Effector memory CD8-positive, alpha-beta T cell (primary cell): ENCODE measurements around the gene GALNTL6.

Experiments
- ATAC-seq: fragments of 150-1000 bp; cut with Tn5 transposase; replicated peaks from 2 replicates; pipeline ENCODE4 v1.10.0; 2021; ENCODE audit warnings: mild to moderate bottlenecking, moderate library complexity
- DNase-seq, 3 experiments: peaks; one replicate each; pipeline ENCODE4 v3.0.0; 2021
- H3K27ac Mint-ChIP-seq, 2 donors: one replicate each; pipeline ENCODE4 v1.8.0; 2022; ENCODE audit warnings: mild to moderate bottlenecking in 2 of 2, mixed read lengths in 2 of 2, moderate library complexity in 2 of 2
- H3K27me3 Mint-ChIP-seq, 2 donors: one replicate each; pipeline ENCODE4 v1.8.0; 2022; ENCODE audit warnings: mixed read lengths in 2 of 2
- H3K36me3 Mint-ChIP-seq: one replicate; pipeline ENCODE4 v1.8.0; 2022; ENCODE audit warnings: mild to moderate bottlenecking, moderate library complexity, mixed read lengths; ENCODE audit not compliant: insufficient read depth
- H3K4me1 Mint-ChIP-seq, 2 donors: one replicate each; pipeline ENCODE4 v1.8.0; 2022; ENCODE audit warnings: low read depth in 2 of 2, mixed read lengths in 2 of 2
- H3K4me3 Mint-ChIP-seq, 2 donors: one replicate each; pipeline ENCODE4 v1.8.0; 2022; ENCODE audit warnings: mild to moderate bottlenecking in 2 of 2, mixed read lengths in 2 of 2, moderate library complexity in 2 of 2
- H3K9me3 Mint-ChIP-seq, 2 donors: one replicate each; pipeline ENCODE4 v1.8.0; 2022; ENCODE audit warnings: mixed read lengths in 2 of 2

GALNTL6 gene

GRCh38 chr4:172815499-172816164 is 1002.4 kb downstream of the GALNTL6 start:
- DNase-seq (no peak), ATAC-seq (no peak)
- Mint-ChIP-seq H3K27me3 (no peaks in the 10 kb centered on the region), H3K4me1 (peaks cover 0 to 3% of the 10 kb centered on the region in 2 donors), H3K9me3 (no peaks in the 10 kb centered on the region), H3K27ac (no peak overlapping the region), H3K4me3 (no peak overlapping the region), H3K36me3 (no peaks in the 10 kb centered on the region)

GRCh38 chr4:172818901-172819300 is 1005.7 kb downstream of the GALNTL6 start:
- Mint-ChIP-seq H3K27ac (no peak overlapping the region), H3K9me3 (peaks cover 0 to 2% of the 10 kb centered on the region in 2 donors)

GRCh38 chr4:172819353-172819752 is 1006.1 kb downstream of the GALNTL6 start:
- Mint-ChIP-seq H3K4me3 (no peak overlapping the region), H3K36me3 (no peaks in the 10 kb centered on the region), H3K27ac (no peak overlapping the region), H3K4me1 (no peaks in the 10 kb centered on the region), H3K9me3 (peaks cover 0 to 2% of the 10 kb centered on the region in 2 donors), H3K27me3 (no peaks in the 10 kb centered on the region)
- ATAC-seq = no peak
- DNase-seq = no peak

More at GRCh38 chr4:172818901-172819300, 1005.7 kb downstream of the GALNTL6 start:
- H3K27me3 Mint-ChIP-seq = no peaks in the 10 kb centered on the region
- no peak for DNase-seq
- no peak overlapping the region for H3K4me3 Mint-ChIP-seq
- ATAC-seq = no peak
- no peaks in the 10 kb centered on the region for H3K4me1 Mint-ChIP-seq
- no peaks in the 10 kb centered on the region for H3K36me3 Mint-ChIP-seq

GRCh38 chr4:172822331-172822730 is 1009.1 kb downstream of the GALNTL6 start:
- no peak for DNase-seq
- no peak for ATAC-seq
- Mint-ChIP-seq H3K27me3 (no peaks in the 10 kb centered on the region), H3K27ac (no peak overlapping the region), H3K9me3 (peaks cover 0 to 2% of the 10 kb centered on the region in 2 donors), H3K36me3 (no peaks in the 10 kb centered on the region), H3K4me1 (no peaks in the 10 kb centered on the region), H3K4me3 (no peak overlapping the region)

GRCh38 chr4:172826346-172826745 is 1013.1 kb downstream of the GALNTL6 start:
- ATAC-seq = no peak
- Mint-ChIP-seq H3K27ac (no peak overlapping the region), H3K4me3 (no peak overlapping the region), H3K27me3 (no peaks in the 10 kb centered on the region), H3K36me3 (no peaks in the 10 kb centered on the region), H3K4me1 (no peaks in the 10 kb centered on the region), H3K9me3 (peaks cover 0 to 2% of the 10 kb centered on the region in 2 donors)
- DNase-seq = no peak

- no peak overlapping the region for H3K27ac Mint-ChIP-seq
- ATAC-seq (no peak), DNase-seq (no peak)
- no peaks in the 10 kb centered on the region for H3K4me1 Mint-ChIP-seq
- H3K4me3 Mint-ChIP-seq = no peak overlapping the region
- H3K36me3 Mint-ChIP-seq = no peaks in the 10 kb centered on the region
- H3K27me3 Mint-ChIP-seq = no peaks in the 10 kb centered on the region
- H3K9me3 Mint-ChIP-seq = peaks cover 0 to 2% of the 10 kb centered on the region in 2 donors
Observed at GRCh38 chr4:172826861-172827260, 1013.7 kb downstream of the GALNTL6 start.

GRCh38 chr4:172830295-172830764 is 1017.1 kb downstream of the GALNTL6 start:
- ATAC-seq (no peak), DNase-seq (no peak)
- Mint-ChIP-seq H3K27ac (no peak overlapping the region), H3K4me1 (no peaks in the 10 kb centered on the region), H3K27me3 (no peaks in the 10 kb centered on the region), H3K36me3 (no peaks in the 10 kb centered on the region), H3K9me3 (no peaks in the 10 kb centered on the region), H3K4me3 (no peak overlapping the region)

GRCh38 chr4:172836661-172837060 is 1023.5 kb downstream of the GALNTL6 start:
- no peak overlapping the region for H3K4me3 Mint-ChIP-seq
- H3K27me3 Mint-ChIP-seq = no peaks in the 10 kb centered on the region
- H3K27ac Mint-ChIP-seq = no peak overlapping the region
- no peaks in the 10 kb centered on the region for H3K36me3 Mint-ChIP-seq
- no peaks in the 10 kb centered on the region for H3K4me1 Mint-ChIP-seq
- H3K9me3 Mint-ChIP-seq = no peaks in the 10 kb centered on the region
- no peak for ATAC-seq
- no peak for DNase-seq

GRCh38 chr4:172838111-172838510 is 1024.9 kb downstream of the GALNTL6 start:
- H3K9me3 Mint-ChIP-seq = no peaks in the 10 kb centered on the region

GRCh38 chr4:172838943-172839342 is 1025.7 kb downstream of the GALNTL6 start:
- Mint-ChIP-seq H3K36me3 (no peaks in the 10 kb centered on the region), H3K27ac (no peak overlapping the region), H3K27me3 (no peaks in the 10 kb centered on the region), H3K4me1 (no peaks in the 10 kb centered on the region), H3K9me3 (no peaks in the 10 kb centered on the region), H3K4me3 (no peak overlapping the region)
- ATAC-seq (no peak), DNase-seq (no peak)

More at GRCh38 chr4:172838111-172838510, 1024.9 kb downstream of the GALNTL6 start:
- DNase-seq (no peak), ATAC-seq (no peak)
- H3K4me3 Mint-ChIP-seq = no peak overlapping the region
- H3K27ac Mint-ChIP-seq = no peak overlapping the region
- no peaks in the 10 kb centered on the region for H3K36me3 Mint-ChIP-seq
- H3K4me1 Mint-ChIP-seq = no peaks in the 10 kb centered on the region
- H3K27me3 Mint-ChIP-seq = no peaks in the 10 kb centered on the region

- Mint-ChIP-seq H3K4me3 (no peak overlapping the region), H3K27ac (no peak overlapping the region), H3K36me3 (no peaks in the 10 kb centered on the region), H3K4me1 (no peaks in the 10 kb centered on the region), H3K27me3 (no peaks in the 10 kb centered on the region), H3K9me3 (no peaks in the 10 kb centered on the region)
- ATAC-seq (no peak), DNase-seq (no peak)
Observed at GRCh38 chr4:172842779-172843178, 1029.6 kb downstream of the GALNTL6 start.

- Mint-ChIP-seq H3K27me3 (no peaks in the 10 kb centered on the region), H3K36me3 (no peaks in the 10 kb centered on the region), H3K9me3 (no peaks in the 10 kb centered on the region), H3K4me1 (no peaks in the 10 kb centered on the region), H3K27ac (no peak overlapping the region), H3K4me3 (no peak overlapping the region)
- DNase-seq = no peak
- no peak for ATAC-seq
Observed at GRCh38 chr4:172843192-172843591, 1030.0 kb downstream of the GALNTL6 start.

GRCh38 chr4:172844556-172844955 is 1031.4 kb downstream of the GALNTL6 start:
- Mint-ChIP-seq H3K36me3 (no peaks in the 10 kb centered on the region), H3K4me1 (no peaks in the 10 kb centered on the region), H3K9me3 (no peaks in the 10 kb centered on the region), H3K27ac (no peak overlapping the region), H3K4me3 (no peak overlapping the region), H3K27me3 (no peaks in the 10 kb centered on the region)
- no peak for ATAC-seq
- no peak for DNase-seq

GRCh38 chr4:172845281-172845680 is 1032.1 kb downstream of the GALNTL6 start:
- Mint-ChIP-seq H3K9me3 (no peaks in the 10 kb centered on the region), H3K36me3 (no peaks in the 10 kb centered on the region)

More at GRCh38 chr4:172845281-172845680, 1032.1 kb downstream of the GALNTL6 start:
- DNase-seq (no peak), ATAC-seq (no peak)
- H3K27me3 Mint-ChIP-seq = no peaks in the 10 kb centered on the region
- no peak overlapping the region for H3K27ac Mint-ChIP-seq
- H3K4me1 Mint-ChIP-seq = no peaks in the 10 kb centered on the region
- no peak overlapping the region for H3K4me3 Mint-ChIP-seq
